Transverse colon (tissue), 4 donors: Measurements from ENCODE around the gene THSD7A. TPM values are rescaled to one million over a fixed set of nuclear protein-coding genes. Genes with fewer than 3 reads are reported as not detected.

Experiments used
- DNase-seq: peaks from one replicate; pipeline ENCODE4 v3.0.0-alpha.2; 2019
- H3K27ac ChIP-seq, 4 donors: fragments of 200-600 bp; sonication (generic); 2 replicates each; pipeline ENCODE4 v1.5.1; 2016 to 2018; ENCODE audit warnings: inconsistent platforms in 4 of 4
- H3K27me3 ChIP-seq: fragments of 200-600 bp; sonication (generic); 2 replicates; pipeline ENCODE4 v1.5.1; 2017; ENCODE audit warnings: inconsistent platforms
- H3K36me3 ChIP-seq, 4 donors: fragments of 200-600 bp; sonication (generic); 2 replicates each; pipeline ENCODE4 v1.5.1; 2017 to 2019; ENCODE audit warnings: inconsistent platforms in 4 of 4
- H3K4me1 ChIP-seq, 4 donors: fragments of 200-600 bp; sonication (generic); 2 replicates each; pipeline ENCODE4 v1.5.1; 2017 to 2020; ENCODE audit warnings: inconsistent platforms in 4 of 4
- H3K4me3 ChIP-seq, 4 donors: fragments of 200-600 bp; sonication (generic); 1 replicate in 1 of 4; 2 replicates in 3 of 4; pipeline versions ENCODE4 v1.5.1 to v1.6.1; 2017 to 2019; ENCODE audit warnings: inconsistent platforms in 4 of 4
- H3K9me3 ChIP-seq, 2 donors: fragments of 200-600 bp; sonication (generic); 2 replicates each; pipeline ENCODE4 v1.5.1; 2017 to 2019; ENCODE audit warnings: inconsistent platforms in 2 of 2
- EP300 ChIP-seq: sonication (generic); formaldehyde crosslinking; IDR thresholded peaks from one replicate; pipeline ENCODE4 v1.6.1; 2017; ENCODE audit warnings: antibody characterized with exemption, low read depth
- POLR2A ChIP-seq: fragments of 450-650 bp; IDR thresholded peaks from one replicate; pipeline ENCODE4 v1.6.1; 2016; ENCODE audit warnings: antibody characterized with exemption, mild to moderate bottlenecking, moderate library complexity
- POLR2AphosphoS5 ChIP-seq, 3 donors: sonication (generic); formaldehyde crosslinking; IDR thresholded peaks; one replicate each; pipeline ENCODE4 v1.6.1; 2016; ENCODE audit warnings: antibody characterized with exemption in 3 of 3
- WGBS, 2 donors: methylation state at CpG; one replicate each; pipeline ENCODE4 v1.1.5; 2018; ENCODE audit warnings: low coverage in 1 of 2; 5-methylcytosine and 5-hydroxymethylcytosine counted together
- in situ Hi-C, 4 donors: fragments of 200-750 bp; cut with MboI; loops; one replicate each; pipeline versions ENCODE4 v1.15.0 to v1.15.1; 2017; ENCODE audit warnings: low sequenced_read_pairs in 3 of 4, low pct_ligation_motif_present in 1 of 4, low pct_unique_long_range_greater_than_20kb in 1 of 4
- intact Hi-C: fragments of 100-400 bp; cut with DNase I; formaldehyde crosslinking; loops from one replicate; pipeline ENCODE4 v1.15.1; 2023; ENCODE audit warnings: low total_unique reads
- total RNA-seq, 4 donors: library from RNA; depleted of rRNA; stranded (reverse); fragments of >200 nt; gene quantifications; one replicate each; pipeline ENCODE4 v1.1.0, GENCODE V29; 2016
- TF ChIP-seq, protein P1 (sequence below), 5 experiments: fragments of 200-600 bp in 3 of 5; fragments of 450-650 bp in 2 of 5; sonication (generic) in 3 of 5; IDR thresholded peaks; 1 replicate in 2 of 5; 2 replicates in 3 of 5; pipeline ENCODE4 v1.5.1; 2016 to 2017; ENCODE audit warnings: antibody characterized with exemption in 5 of 5, inconsistent platforms in 3 of 5, mild to moderate bottlenecking in 2 of 5, moderate library complexity in 1 of 5

Gene THSD7A
- total RNA-seq, 4 donors from 2014 or later: 1.9 to 18.9 (median 2.0) TPM

DNA sequence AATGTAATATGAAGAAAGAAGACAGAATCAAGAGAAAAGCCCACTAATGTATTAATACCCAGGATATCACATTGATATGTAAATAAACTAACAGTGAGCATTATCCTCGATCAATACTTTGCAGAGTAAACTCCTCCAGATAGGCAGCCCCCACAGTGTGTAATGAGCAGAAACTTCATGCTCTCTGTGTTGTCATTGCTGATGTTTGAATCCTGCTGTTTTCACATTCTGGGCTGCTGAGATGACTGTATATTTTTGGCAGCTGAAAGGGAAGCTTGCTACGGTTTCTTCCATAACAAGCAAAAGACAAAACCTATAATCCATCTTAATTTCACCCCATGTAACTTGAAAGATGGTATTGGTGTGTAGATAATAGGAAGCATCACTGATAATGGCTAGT, 15.3 kb upstream of the THSD7A start:
- no peaks in the 10 kb centered on the region for H3K9me3 ChIP-seq
- H3K27ac ChIP-seq: no peak overlapping the region
- H3K4me3 ChIP-seq: no peak overlapping the region
- H3K36me3 ChIP-seq: no peaks in the 10 kb centered on the region
- 51 to 60% methylated on average over 2 of the region's 2 CpGs for WGBS, 2 donors
- no peaks in the 10 kb centered on the region for H3K27me3 ChIP-seq
- DNase-seq: no peak
- TF ChIP-seq EP300 (no peak), POLR2A (no peak), POLR2AphosphoS5 (IDR thresholded peaks at IDR 0.05) (no peak)
- TF ChIP-seq, protein P1, sequence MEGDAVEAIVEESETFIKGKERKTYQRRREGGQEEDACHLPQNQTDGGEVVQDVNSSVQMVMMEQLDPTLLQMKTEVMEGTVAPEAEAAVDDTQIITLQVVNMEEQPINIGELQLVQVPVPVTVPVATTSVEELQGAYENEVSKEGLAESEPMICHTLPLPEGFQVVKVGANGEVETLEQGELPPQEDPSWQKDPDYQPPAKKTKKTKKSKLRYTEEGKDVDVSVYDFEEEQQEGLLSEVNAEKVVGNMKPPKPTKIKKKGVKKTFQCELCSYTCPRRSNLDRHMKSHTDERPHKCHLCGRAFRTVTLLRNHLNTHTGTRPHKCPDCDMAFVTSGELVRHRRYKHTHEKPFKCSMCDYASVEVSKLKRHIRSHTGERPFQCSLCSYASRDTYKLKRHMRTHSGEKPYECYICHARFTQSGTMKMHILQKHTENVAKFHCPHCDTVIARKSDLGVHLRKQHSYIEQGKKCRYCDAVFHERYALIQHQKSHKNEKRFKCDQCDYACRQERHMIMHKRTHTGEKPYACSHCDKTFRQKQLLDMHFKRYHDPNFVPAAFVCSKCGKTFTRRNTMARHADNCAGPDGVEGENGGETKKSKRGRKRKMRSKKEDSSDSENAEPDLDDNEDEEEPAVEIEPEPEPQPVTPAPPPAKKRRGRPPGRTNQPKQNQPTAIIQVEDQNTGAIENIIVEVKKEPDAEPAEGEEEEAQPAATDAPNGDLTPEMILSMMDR (IDR thresholded peaks at IDR 0.05): no peak
- intact Hi-C loops: no loop called here
- H3K4me1 ChIP-seq: no peaks in the 10 kb centered on the region
- in situ Hi-C loops: loop anchor here in 3 of 4 donors (25.0 kb wide), 2 partner anchors 435 to 465 kb away; no protein-coding TSS in a partner anchor

DNA sequence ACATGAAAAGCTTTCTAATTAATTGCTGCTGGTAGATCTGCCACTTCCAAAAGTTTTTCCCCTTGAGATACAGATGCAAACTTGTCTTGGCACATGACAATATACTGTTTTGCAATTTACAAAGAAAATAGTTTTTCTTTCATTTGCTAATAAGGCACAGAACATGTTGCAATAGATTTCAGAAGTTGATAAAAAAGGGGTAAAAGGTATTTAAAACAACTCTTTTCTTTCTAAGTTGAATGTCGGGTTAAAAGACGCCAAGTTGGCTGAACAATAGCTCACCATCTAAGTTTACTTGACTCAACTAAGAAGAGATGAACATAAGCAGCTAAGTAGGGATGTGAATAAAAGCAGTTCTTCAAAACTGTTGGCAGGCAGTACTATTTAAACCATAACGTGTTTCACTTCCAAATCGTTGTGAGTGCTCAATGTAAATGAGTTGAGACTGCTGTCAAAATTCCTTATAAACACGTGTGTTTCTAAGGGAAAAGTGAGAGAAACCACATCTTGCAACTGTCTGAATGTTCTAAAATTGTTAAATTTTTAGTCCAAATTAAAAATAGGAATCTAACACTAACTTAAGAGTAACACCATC, 14.5 kb upstream of the THSD7A start:
- Histone ChIP-seq H3K4me1 (no peaks in the 10 kb centered on the region), H3K27me3 (no peaks in the 10 kb centered on the region), H3K27ac (no peak overlapping the region), H3K36me3 (no peaks in the 10 kb centered on the region), H3K4me3 (no peak overlapping the region), H3K9me3 (no peaks in the 10 kb centered on the region)
- DNase-seq: no peak
- no peak for TF ChIP-seq POLR2AphosphoS5 (IDR thresholded peaks at IDR 0.05)
- intact Hi-C loops (no loop called here), in situ Hi-C loops (loop anchor here in 3 of 4 donors (25.0 kb wide), 2 partner anchors 434 to 466 kb away; no protein-coding TSS in a partner anchor)
- 53 to 60% methylated on average over 5 of the region's 5 CpGs for WGBS, 2 donors

DNA sequence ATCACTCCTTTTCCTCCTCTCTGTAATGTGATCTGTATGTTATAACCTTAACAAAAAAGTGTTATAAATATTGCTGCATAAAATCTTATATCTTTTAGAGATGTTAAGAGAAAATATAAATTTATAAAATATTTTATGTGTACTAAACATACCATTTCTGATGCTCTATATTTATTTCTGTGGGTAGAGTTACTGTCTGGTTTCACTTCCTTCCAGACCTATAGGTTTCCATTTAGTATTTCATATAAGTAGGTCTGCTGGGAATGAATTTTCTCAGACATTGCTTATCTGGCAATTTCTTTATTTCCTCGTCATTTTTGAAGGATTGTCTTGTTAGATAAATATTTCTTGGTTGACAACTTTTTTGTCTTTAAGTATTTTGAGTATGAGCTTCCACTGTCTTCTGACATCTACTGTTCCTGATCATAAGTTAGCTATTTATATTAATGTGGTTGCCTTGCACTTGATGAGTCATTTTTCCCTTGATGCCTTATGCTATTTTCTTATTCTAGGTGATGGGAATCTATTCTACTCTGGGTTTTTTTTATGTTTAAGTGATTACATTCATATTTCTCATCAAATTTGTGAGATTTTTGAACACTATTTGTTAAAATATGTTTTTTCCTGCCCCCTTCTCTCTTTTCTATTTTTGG, 11.2 kb upstream of the THSD7A start:
- Histone ChIP-seq H3K4me3 (no peak overlapping the region), H3K4me1 (no peaks in the 10 kb centered on the region), H3K27me3 (no peaks in the 10 kb centered on the region), H3K36me3 (no peaks in the 10 kb centered on the region), H3K27ac (no peak overlapping the region), H3K9me3 (no peaks in the 10 kb centered on the region)
- intact Hi-C loops (no loop called here), in situ Hi-C loops (loop anchor here in 3 of 4 donors (25.0 kb wide), 2 partner anchors 431 to 469 kb away; no protein-coding TSS in a partner anchor)
- WGBS, 2 donors: 53 to 66% methylated on average over 1 of the region's 1 CpG
- DNase-seq: no peak
- no peak for TF ChIP-seq POLR2AphosphoS5 (IDR thresholded peaks at IDR 0.05)
- TF ChIP-seq, protein P1 (IDR thresholded peaks at IDR 0.05): no peak
- no peak for TF ChIP-seq POLR2A
- TF ChIP-seq EP300: no peak

DNA sequence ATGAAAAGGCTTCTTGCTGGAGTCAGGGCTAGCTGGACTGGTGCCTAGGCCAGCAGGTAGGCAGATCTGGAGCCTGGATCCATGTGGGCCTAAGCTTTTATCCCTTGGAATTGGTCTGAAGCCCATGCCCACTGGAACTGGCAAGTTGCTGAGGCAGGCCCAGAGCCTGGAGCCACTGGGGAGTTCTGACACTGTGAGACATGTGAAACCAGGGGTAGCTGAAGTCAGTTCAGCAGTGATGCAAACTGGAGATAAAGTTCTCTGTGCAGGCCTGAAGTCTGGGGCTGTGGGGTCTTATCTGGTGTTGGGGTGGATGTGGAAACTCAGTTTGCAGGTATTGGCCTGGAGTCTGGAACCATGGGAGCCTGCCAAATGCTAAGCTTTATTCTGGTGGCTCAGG, 9.7 kb upstream of the THSD7A start:
- intact Hi-C loops (no loop called here), in situ Hi-C loops (loop anchor here in 3 of 4 donors (25.0 kb wide), 2 partner anchors 429 to 471 kb away; no protein-coding TSS in a partner anchor)
- no peaks in the 10 kb centered on the region for H3K27me3 ChIP-seq
- DNase-seq: no peak
- no peak overlapping the region for H3K27ac ChIP-seq
- no peaks in the 10 kb centered on the region for H3K9me3 ChIP-seq
- H3K4me1 ChIP-seq: no peaks in the 10 kb centered on the region
- no peak overlapping the region for H3K4me3 ChIP-seq
- TF ChIP-seq POLR2AphosphoS5 (IDR thresholded peaks at IDR 0.05): no peak
- no peak for TF ChIP-seq EP300
- TF ChIP-seq POLR2A: no peak
- TF ChIP-seq, protein P1 (IDR thresholded peaks at IDR 0.05): no peak
- no peaks in the 10 kb centered on the region for H3K36me3 ChIP-seq
